Natural killer cell treated with Interleukin-12 subunit alpha and Interleukin-12 subunit beta and Interleukin-15 and Interleukin-18, amount 100 ng/mL, for 72 hours (primary cell): Measurements from ENCODE around the gene LMCD1. TPM values are rescaled to one million over a fixed set of nuclear protein-coding genes. Genes with fewer than 3 reads are reported as not detected.

ENCODE experiments used
- ATAC-seq, 2 donors: fragments of 150-1000 bp; cut with Tn5 transposase in 1 of 2; sonication (Bioruptor Pico), chemical (Tn5 transposase) in 1 of 2; 2 replicates each; pipeline ENCODE4 v1.10.0; 2021
- DNase-seq: peaks from one replicate; pipeline ENCODE4 v3.0.0; 2022; ENCODE audit warnings: low spot score
- H3K27ac Mint-ChIP-seq, 2 donors: 1 replicate in 1 of 2; 2 replicates in 1 of 2; pipeline ENCODE4 v1.8.0; 2022; ENCODE audit warnings: mixed read lengths in 2 of 2, mild to moderate bottlenecking in 1 of 2, moderate library complexity in 1 of 2
- H3K27me3 Mint-ChIP-seq, 2 donors: 1 replicate in 1 of 2; 2 replicates in 1 of 2; pipeline ENCODE4 v1.8.0; 2022; ENCODE audit warnings: mixed read lengths in 2 of 2
- H3K36me3 Mint-ChIP-seq: one replicate; pipeline ENCODE4 v1.8.0; 2022; ENCODE audit warnings: mixed read lengths
- H3K4me1 Mint-ChIP-seq, 2 donors: 1 replicate in 1 of 2; 2 replicates in 1 of 2; pipeline ENCODE4 v1.8.0; 2022; ENCODE audit warnings: low read depth in 2 of 2, mixed read lengths in 2 of 2, mild to moderate bottlenecking in 1 of 2
- H3K4me3 Mint-ChIP-seq: one replicate; pipeline ENCODE4 v1.8.0; 2022; ENCODE audit warnings: mixed read lengths
- H3K9me3 Mint-ChIP-seq: 2 replicates; pipeline ENCODE4 v1.8.0; 2022; ENCODE audit warnings: mixed read lengths
- total RNA-seq, 2 donors: library from RNA; stranded (reverse); gene quantifications; one replicate each; pipeline ENCODE4 v1.2.3, GENCODE V29; 2022

LMCD1 gene
- total RNA-seq, 2 donors from 2014 or later: 1.0 TPM; not detected in 1

DNA sequence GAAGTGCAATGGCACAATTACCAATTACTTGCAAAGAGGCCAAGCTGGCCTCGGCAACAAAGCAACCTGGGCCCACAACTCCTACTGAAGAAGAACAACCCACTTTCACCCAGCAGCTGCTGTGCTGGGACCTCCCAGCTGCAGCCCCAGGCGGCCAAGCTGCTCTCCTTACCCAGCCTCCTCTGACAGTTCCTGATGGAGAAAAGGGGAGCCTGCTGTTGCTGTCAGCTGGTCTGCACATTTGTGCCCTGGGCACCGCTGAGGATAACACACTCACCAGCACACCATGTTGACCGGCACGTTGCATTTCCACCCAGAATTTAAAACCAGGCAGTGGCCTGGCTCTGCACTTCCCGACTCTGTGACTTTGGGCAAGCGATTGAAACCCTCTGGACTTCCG is 109.3 kb downstream of the LMCD1 start:
- Mint-ChIP-seq H3K4me3 (no peak overlapping the region), H3K9me3 (no peaks in the 10 kb centered on the region), H3K27me3 (peaks cover 7 to 9% of the 10 kb centered on the region in 2 donors), H3K36me3 (no peaks in the 10 kb centered on the region), H3K27ac (no peak overlapping the region), H3K4me1 (no peaks in the 10 kb centered on the region)
- no peak for ATAC-seq
- DNase-seq: no peak

GRCh38 chr3:8617921-8618320 is 116.3 kb downstream of the LMCD1 start:
- ATAC-seq (no peak), DNase-seq (peak; percentile 35)
- H3K4me1 Mint-ChIP-seq: no peaks in the 10 kb centered on the region
- H3K36me3 Mint-ChIP-seq: no peaks in the 10 kb centered on the region
- H3K27ac Mint-ChIP-seq: no peak overlapping the region
- H3K9me3 Mint-ChIP-seq: no peaks in the 10 kb centered on the region
- peaks cover 0 to 2% of the 10 kb centered on the region in 2 donors for H3K27me3 Mint-ChIP-seq
- no peak overlapping the region for H3K4me3 Mint-ChIP-seq

GRCh38 chr3:8618950-8619349 is 117.3 kb downstream of the LMCD1 start:
- no peak for DNase-seq
- Mint-ChIP-seq H3K9me3 (no peaks in the 10 kb centered on the region), H3K36me3 (no peaks in the 10 kb centered on the region), H3K27me3 (peaks cover 0 to 2% of the 10 kb centered on the region in 2 donors), H3K27ac (no peak overlapping the region), H3K4me3 (no peak overlapping the region), H3K4me1 (peaks cover 0 to 3% of the 10 kb centered on the region in 2 donors)
- ATAC-seq: no peak

DNA sequence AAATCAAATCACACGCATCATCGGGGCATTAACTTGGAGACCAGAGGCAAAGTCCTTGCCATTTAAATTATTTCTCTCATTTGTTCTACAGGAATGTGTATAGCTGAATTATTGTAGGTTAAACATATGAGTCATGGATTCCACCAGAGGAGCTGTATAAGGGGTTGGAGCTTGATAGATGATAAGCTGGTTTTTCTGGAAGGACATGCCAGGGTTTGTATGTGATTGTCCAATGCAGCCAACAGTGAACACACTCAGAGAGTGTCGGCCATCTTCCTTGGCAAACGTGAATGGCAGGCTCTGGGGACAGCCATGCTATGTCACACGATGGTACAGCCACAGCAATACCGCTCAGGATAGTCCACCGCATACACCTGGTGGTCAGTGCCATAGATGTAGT is 117.9 kb downstream of the LMCD1 start:
- Mint-ChIP-seq H3K36me3 (no peaks in the 10 kb centered on the region), H3K9me3 (no peaks in the 10 kb centered on the region), H3K27me3 (peaks cover 0 to 2% of the 10 kb centered on the region in 2 donors), H3K4me1 (peaks cover 0 to 3% of the 10 kb centered on the region in 2 donors), H3K4me3 (no peak overlapping the region), H3K27ac (no peak overlapping the region)
- no peak for DNase-seq
- ATAC-seq: peak in 1 of 2 donors; percentile 21

DNA sequence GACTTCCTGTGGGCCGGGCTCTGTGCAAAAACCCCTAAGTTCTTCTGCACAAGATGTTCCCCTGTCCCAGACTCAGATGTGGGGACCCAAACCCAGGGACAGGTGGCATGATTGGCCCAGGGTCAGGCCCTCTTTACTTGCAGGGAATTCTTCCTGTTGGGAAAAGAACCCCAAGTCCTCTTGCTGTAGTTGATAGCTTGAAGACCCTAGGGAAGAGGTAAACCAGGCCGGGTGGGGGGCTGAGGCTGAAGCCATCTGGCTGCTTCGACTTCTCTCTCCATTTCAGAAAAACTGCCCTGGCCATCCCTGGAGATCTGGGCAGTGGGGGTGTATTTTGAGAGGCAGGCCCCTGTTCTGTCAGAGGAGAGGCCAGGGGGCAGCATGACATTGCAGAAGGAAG is 119.5 kb downstream of the LMCD1 start:
- H3K9me3 Mint-ChIP-seq: no peaks in the 10 kb centered on the region
- ATAC-seq (no peak), DNase-seq (peak; percentile 56)
- H3K4me3 Mint-ChIP-seq: no peak overlapping the region
- peaks cover 0 to 3% of the 10 kb centered on the region in 2 donors for H3K4me1 Mint-ChIP-seq
- peaks cover 0 to 2% of the 10 kb centered on the region in 2 donors for H3K27me3 Mint-ChIP-seq
- no peaks in the 10 kb centered on the region for H3K36me3 Mint-ChIP-seq
- H3K27ac Mint-ChIP-seq: no peak overlapping the region

DNA sequence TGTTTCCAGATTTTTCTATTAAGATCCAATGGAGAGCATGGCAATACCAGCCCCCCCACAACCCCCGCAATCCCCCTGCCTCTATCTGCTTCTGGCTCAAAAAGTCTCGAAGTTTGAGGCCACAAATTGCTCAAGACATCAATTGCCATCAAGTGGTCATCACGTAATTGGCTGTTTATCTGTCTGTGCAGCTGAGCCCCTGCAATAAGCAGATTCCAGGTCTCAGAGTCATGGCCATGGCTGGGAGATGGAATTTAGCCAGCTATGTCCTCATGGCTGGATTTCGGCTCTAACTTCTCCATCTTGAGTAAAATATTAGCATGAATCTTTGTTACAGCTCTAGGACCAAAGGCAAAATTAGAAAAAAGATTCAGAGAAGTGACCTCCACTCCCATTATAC is 120.2 kb downstream of the LMCD1 start:
- Mint-ChIP-seq H3K36me3 (no peaks in the 10 kb centered on the region), H3K27me3 (peaks cover 0 to 2% of the 10 kb centered on the region in 2 donors), H3K4me1 (peaks cover 0 to 3% of the 10 kb centered on the region in 2 donors), H3K4me3 (no peak overlapping the region), H3K27ac (no peak overlapping the region), H3K9me3 (no peaks in the 10 kb centered on the region)
- ATAC-seq (no peak), DNase-seq (no peak)

- no peak for DNase-seq
- H3K9me3 Mint-ChIP-seq: no peaks in the 10 kb centered on the region
- ATAC-seq: peak; percentile 55 to 63
- H3K36me3 Mint-ChIP-seq: no peaks in the 10 kb centered on the region
- H3K4me1 Mint-ChIP-seq: peaks cover 0 to 3% of the 10 kb centered on the region in 2 donors
- peaks cover 0 to 2% of the 10 kb centered on the region in 2 donors for H3K27me3 Mint-ChIP-seq
- H3K4me3 Mint-ChIP-seq: no peak overlapping the region
- H3K27ac Mint-ChIP-seq: no peak overlapping the region
Measured at GRCh38 chr3:8622873-8623691, 121.5 kb downstream of the LMCD1 start.

GRCh38 chr3:8623741-8624140 is 122.1 kb downstream of the LMCD1 start:
- H3K27ac Mint-ChIP-seq: no peak overlapping the region
- no peak overlapping the region for H3K4me3 Mint-ChIP-seq
- peaks cover 0 to 2% of the 10 kb centered on the region in 2 donors for H3K27me3 Mint-ChIP-seq
- H3K36me3 Mint-ChIP-seq: no peaks in the 10 kb centered on the region
- peaks cover 0 to 3% of the 10 kb centered on the region in 2 donors for H3K4me1 Mint-ChIP-seq
- DNase-seq: peak; percentile 53
- H3K9me3 Mint-ChIP-seq: no peaks in the 10 kb centered on the region
- no peak for ATAC-seq

Other genes starting within 250 kb of the LMCD1 start
- gene SSUH2, start 143.0 kb downstream of the LMCD1 start, total RNA-seq: not detected
- gene CAV3, start 232.0 kb downstream of the LMCD1 start, total RNA-seq: not detected